Stimulated activated naive CD8-positive, alpha-beta T cell treated with anti-CD3 and anti-CD28 coated beads, Interleukin-15, Interleukin-2, amounts not matched to agents 100 ng/mL and 50 ng/mL, for 24 hours (primary cell): Measurements from ENCODE around the gene TCF7L2.

Source experiments
- H3K27ac Mint-ChIP-seq: one replicate; pipeline ENCODE4 v1.8.0; 2021; ENCODE audit warnings: mild to moderate bottlenecking, mixed read lengths
- H3K27me3 Mint-ChIP-seq: one replicate; pipeline ENCODE4 v1.8.0; 2021; ENCODE audit warnings: mixed read lengths
- H3K36me3 Mint-ChIP-seq: one replicate; pipeline ENCODE4 v1.8.0; 2021; ENCODE audit warnings: low read depth, mixed read lengths
- H3K4me1 Mint-ChIP-seq: one replicate; pipeline ENCODE4 v1.8.0; 2021; ENCODE audit warnings: low read depth, mixed read lengths
- H3K4me3 Mint-ChIP-seq: one replicate; pipeline ENCODE4 v1.8.0; 2021; ENCODE audit warnings: mild to moderate bottlenecking, mixed read lengths
- H3K9me3 Mint-ChIP-seq: one replicate; pipeline ENCODE4 v1.8.0; 2021; ENCODE audit warnings: mixed read lengths

Gene TCF7L2

GRCh38 chr10:113131613-113132261 lies 181.7 kb downstream of the TCF7L2 start:
- H3K27ac Mint-ChIP-seq: no peak overlapping the region
- H3K27me3 Mint-ChIP-seq: peaks cover 18% of the 10 kb centered on the region
- no peaks in the 10 kb centered on the region for H3K9me3 Mint-ChIP-seq
- H3K4me1 Mint-ChIP-seq: no peaks in the 10 kb centered on the region
- no peaks in the 10 kb centered on the region for H3K36me3 Mint-ChIP-seq
- no peak overlapping the region for H3K4me3 Mint-ChIP-seq

DNA sequence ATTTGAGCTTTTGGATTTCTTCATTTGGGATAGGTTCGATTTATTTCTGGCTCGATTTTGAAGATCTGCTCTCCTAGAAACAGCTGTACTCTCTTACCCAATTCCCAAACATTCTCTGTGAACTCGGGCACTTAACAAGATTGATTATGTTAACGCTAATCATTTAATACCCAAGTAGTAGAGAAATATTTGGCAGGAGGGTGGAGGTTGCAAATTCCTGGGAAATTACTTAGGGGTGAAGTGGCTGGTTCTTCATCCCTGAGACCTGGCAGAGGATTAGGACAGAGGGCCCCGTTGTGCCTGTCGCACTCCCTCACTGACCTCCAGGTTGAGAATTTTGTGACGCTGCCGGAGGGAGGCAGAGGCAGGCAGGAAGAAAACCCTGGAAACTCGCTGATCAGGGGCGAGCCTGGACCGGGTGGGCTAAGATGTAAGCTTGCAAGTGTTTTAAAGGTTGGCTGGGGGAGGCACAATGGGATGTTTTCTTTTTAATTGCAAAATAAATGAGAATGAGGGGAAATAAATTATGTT lies 182.6 kb downstream of the TCF7L2 start:
- no peaks in the 10 kb centered on the region for H3K4me1 Mint-ChIP-seq
- H3K27me3 Mint-ChIP-seq: peaks cover 13% of the 10 kb centered on the region

DNA sequence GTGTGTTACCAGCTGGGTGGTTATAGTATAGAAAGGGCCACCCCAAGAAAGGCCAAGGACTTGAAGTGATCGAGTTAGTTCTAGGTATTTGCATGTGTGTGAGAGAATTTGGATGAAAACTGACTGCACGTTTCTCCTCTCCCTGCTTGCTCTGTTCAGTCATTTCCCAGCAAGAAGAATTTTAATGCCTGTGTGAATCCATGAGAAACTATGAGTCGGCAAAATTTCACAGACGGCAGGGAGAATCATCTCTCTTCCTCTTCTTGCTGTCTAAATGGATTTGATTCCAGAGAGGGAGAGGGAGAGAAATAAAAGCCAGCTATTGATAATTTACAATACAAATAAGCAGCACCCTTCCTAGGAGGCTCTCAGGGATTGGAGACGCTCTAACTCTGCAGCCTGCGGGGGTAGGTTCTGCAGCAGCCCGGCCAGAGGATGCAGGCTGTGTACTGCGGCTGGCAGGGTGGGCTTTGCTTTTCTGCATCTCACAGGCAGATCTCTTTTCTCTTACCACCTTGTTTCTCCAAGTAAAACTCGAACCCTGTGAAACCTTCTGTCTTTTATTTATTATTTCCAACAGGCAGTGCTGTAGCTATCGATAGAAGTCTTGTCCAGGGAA lies 183.6 kb downstream of the TCF7L2 start:
- Mint-ChIP-seq H3K27ac (no peak overlapping the region), H3K9me3 (no peaks in the 10 kb centered on the region), H3K27me3 (peaks cover 4% of the 10 kb centered on the region), H3K4me3 (no peak overlapping the region), H3K36me3 (no peaks in the 10 kb centered on the region), H3K4me1 (no peaks in the 10 kb centered on the region)

More for the DNA sequence above, 182.6 kb downstream of the TCF7L2 start:
- H3K36me3 Mint-ChIP-seq: no peaks in the 10 kb centered on the region
- no peaks in the 10 kb centered on the region for H3K9me3 Mint-ChIP-seq
- no peak overlapping the region for H3K27ac Mint-ChIP-seq
- H3K4me3 Mint-ChIP-seq: no peak overlapping the region

DNA sequence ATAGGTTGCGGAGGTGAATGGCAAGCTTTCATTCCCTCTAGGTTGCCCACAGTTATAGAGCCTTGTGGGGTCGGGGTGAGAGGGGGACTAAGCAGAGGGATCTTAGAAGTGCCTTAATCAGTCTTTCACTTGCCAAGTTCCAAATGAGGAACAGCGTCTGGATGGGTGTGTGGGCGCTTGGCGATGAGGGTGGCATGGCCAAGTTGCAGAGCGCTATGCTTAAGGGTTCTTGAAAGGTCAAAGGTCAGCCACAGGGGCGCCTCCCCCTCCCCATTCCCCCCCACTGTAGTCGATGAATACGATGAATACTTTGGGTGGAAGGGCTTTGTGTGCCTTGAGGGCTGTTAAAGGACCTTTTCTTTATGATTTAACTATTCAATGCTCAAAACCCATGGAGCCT lies 185.0 kb downstream of the TCF7L2 start:
- no peak overlapping the region for H3K27ac Mint-ChIP-seq
- no peaks in the 10 kb centered on the region for H3K9me3 Mint-ChIP-seq
- H3K4me1 Mint-ChIP-seq: no peaks in the 10 kb centered on the region
- no peaks in the 10 kb centered on the region for H3K27me3 Mint-ChIP-seq
- H3K4me3 Mint-ChIP-seq: no peak overlapping the region
- no peaks in the 10 kb centered on the region for H3K36me3 Mint-ChIP-seq

DNA sequence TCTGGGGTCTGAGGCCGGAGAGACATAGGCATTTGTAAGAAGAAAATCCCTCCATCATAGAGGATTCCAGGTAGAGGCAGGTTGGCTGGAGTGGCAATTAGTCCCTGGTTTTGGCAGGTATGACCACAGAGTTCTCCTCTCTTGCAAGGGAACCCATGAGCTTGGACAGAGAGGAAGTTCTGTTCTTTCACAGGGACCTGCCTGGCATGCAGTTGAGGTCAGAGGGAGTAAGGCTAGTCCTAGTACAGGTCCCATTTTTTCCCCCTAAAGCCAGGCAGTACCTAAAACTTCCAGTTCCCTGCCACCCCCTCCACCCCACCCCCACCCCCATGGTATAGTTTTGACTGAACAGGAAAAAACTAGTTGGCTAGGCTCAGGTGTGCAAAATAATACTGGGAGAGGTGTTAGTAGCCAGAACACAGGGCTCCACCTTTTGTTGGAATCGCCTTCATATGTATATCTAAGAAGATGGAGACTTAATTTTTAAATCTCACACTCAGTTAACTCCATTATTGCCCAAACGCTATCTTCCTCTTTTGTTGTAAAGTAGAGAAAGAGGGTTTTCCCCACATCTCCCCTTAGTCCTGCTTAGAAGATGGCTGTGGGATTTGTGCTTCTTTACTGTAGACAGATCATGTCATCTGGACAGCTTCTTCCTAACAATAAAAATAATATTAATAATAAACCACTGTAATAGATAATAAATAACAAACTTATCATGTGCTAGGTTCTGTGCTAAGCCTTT lies 188.1 kb downstream of the TCF7L2 start:
- Mint-ChIP-seq H3K9me3 (no peaks in the 10 kb centered on the region), H3K27me3 (no peaks in the 10 kb centered on the region), H3K27ac (no peak overlapping the region), H3K36me3 (no peaks in the 10 kb centered on the region), H3K4me3 (no peak overlapping the region), H3K4me1 (no peaks in the 10 kb centered on the region)

DNA sequence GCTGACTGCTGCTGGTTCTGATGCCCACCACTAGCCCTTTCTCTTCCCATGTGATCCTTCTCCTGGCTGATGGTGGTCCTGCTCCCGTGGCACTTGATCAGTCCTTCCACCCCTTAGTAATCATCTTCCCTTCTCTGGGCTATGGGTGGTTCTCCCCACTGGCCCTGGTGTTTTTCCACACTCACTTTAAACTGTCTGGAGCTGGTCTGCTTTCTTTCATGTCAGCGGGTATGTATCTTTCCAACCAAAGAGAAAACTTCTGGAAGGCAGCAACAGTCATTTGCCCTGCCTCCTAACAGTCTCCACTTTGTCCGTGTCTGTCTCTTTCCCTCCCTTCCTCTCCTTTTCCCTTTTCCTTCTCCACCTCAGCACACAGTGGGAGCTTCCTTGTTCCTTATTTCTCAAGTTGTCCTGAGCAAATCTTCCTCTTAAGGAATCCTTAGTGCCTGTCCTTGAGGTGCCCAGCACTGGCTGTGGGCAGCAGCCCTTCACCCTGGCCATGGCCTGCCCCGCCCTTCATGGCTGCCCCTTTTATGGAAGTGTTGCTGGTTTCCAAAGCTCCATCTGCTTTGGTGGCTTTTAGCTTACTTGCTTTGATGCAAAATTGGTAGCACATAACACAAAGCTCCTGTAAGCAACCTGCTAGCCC lies 189.0 kb downstream of the TCF7L2 start:
- H3K4me3 Mint-ChIP-seq: no peak overlapping the region
- no peaks in the 10 kb centered on the region for H3K9me3 Mint-ChIP-seq
- H3K4me1 Mint-ChIP-seq: no peaks in the 10 kb centered on the region
- H3K27me3 Mint-ChIP-seq: no peaks in the 10 kb centered on the region
- H3K27ac Mint-ChIP-seq: no peak overlapping the region
- H3K36me3 Mint-ChIP-seq: no peaks in the 10 kb centered on the region

GRCh38 chr10:113139699-113140098 lies 189.7 kb downstream of the TCF7L2 start:
- Mint-ChIP-seq H3K9me3 (no peaks in the 10 kb centered on the region), H3K36me3 (no peaks in the 10 kb centered on the region), H3K4me3 (no peak overlapping the region), H3K27me3 (no peaks in the 10 kb centered on the region), H3K27ac (no peak overlapping the region), H3K4me1 (no peaks in the 10 kb centered on the region)

GRCh38 chr10:113140143-113141011 lies 190.3 kb downstream of the TCF7L2 start:
- H3K4me3 Mint-ChIP-seq: no peak overlapping the region

GRCh38 chr10:113142601-113143362 lies 192.7 kb downstream of the TCF7L2 start:
- H3K4me1 Mint-ChIP-seq: no peaks in the 10 kb centered on the region
- H3K27me3 Mint-ChIP-seq: no peaks in the 10 kb centered on the region
- H3K36me3 Mint-ChIP-seq: peaks cover 4% of the 10 kb centered on the region
- no peak overlapping the region for H3K4me3 Mint-ChIP-seq
- no peaks in the 10 kb centered on the region for H3K9me3 Mint-ChIP-seq
- H3K27ac Mint-ChIP-seq: no peak overlapping the region

More at GRCh38 chr10:113140143-113141011, 190.3 kb downstream of the TCF7L2 start:
- Mint-ChIP-seq H3K9me3 (no peaks in the 10 kb centered on the region), H3K27ac (no peak overlapping the region), H3K36me3 (no peaks in the 10 kb centered on the region), H3K4me1 (no peaks in the 10 kb centered on the region), H3K27me3 (no peaks in the 10 kb centered on the region)

- Mint-ChIP-seq H3K9me3 (no peaks in the 10 kb centered on the region), H3K27me3 (no peaks in the 10 kb centered on the region), H3K4me1 (no peaks in the 10 kb centered on the region), H3K4me3 (no peak overlapping the region), H3K27ac (no peak overlapping the region), H3K36me3 (peaks cover 4% of the 10 kb centered on the region)
Measured at GRCh38 chr10:113144576-113144975, 194.5 kb downstream of the TCF7L2 start.

DNA sequence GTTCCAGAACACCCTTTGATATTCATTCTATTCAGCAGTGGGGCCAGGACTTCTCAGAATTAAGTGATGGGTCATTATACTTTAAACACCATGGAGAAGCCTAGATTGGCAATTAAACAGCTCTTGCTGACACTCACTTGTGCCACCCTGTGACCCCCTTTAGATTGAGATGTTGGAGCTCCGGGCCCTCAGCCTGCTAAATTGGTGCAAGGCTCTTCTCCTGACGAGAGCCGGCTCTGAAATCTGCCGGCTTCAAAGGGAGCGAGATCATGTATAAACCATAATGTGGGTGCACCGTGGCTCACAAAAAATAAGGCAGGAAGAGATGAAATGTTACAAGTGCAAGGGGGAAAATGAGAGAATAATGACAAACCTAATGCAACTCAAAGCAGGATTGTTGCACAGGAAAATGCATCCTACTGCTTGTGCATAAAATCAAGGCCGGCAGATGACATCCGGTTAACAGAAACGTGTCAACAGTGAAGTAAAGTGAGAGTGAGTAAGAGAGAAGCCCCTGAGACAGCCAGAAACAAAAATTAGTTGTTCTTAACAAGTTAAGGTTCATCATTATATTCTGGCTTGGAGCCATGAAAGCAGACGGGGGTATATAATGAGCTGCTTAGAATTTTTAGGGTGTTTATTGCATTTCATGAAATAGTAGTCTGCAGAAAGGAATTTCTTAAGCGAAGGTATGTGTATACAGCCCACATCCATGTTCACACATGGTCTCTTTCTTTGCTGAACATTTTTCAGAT lies 198.2 kb downstream of the TCF7L2 start:
- no peak overlapping the region for H3K27ac Mint-ChIP-seq
- H3K9me3 Mint-ChIP-seq: no peaks in the 10 kb centered on the region
- H3K4me1 Mint-ChIP-seq: no peaks in the 10 kb centered on the region
- H3K36me3 Mint-ChIP-seq: peaks cover 19% of the 10 kb centered on the region
- no peak overlapping the region for H3K4me3 Mint-ChIP-seq
- no peaks in the 10 kb centered on the region for H3K27me3 Mint-ChIP-seq

- H3K4me1 Mint-ChIP-seq: no peaks in the 10 kb centered on the region
- H3K27me3 Mint-ChIP-seq: no peaks in the 10 kb centered on the region
- peaks cover 25% of the 10 kb centered on the region for H3K36me3 Mint-ChIP-seq
Measured at GRCh38 chr10:113148901-113149300, 198.9 kb downstream of the TCF7L2 start.

GRCh38 chr10:113149626-113150025 lies 199.6 kb downstream of the TCF7L2 start:
- H3K36me3 Mint-ChIP-seq: peaks cover 25% of the 10 kb centered on the region
- no peak overlapping the region for H3K27ac Mint-ChIP-seq
- no peaks in the 10 kb centered on the region for H3K9me3 Mint-ChIP-seq
- H3K4me3 Mint-ChIP-seq: no peak overlapping the region
- H3K4me1 Mint-ChIP-seq: no peaks in the 10 kb centered on the region
- no peaks in the 10 kb centered on the region for H3K27me3 Mint-ChIP-seq

More at GRCh38 chr10:113148901-113149300, 198.9 kb downstream of the TCF7L2 start:
- no peak overlapping the region for H3K4me3 Mint-ChIP-seq
- H3K27ac Mint-ChIP-seq: no peak overlapping the region
- no peaks in the 10 kb centered on the region for H3K9me3 Mint-ChIP-seq
